ENCODE data around the gene RIMS1.

The RIMS1 gene

GRCh38 chr6:72260489-72260888 lies 374.1 kb downstream of the RIMS1 start:
- no CpG with 5 or more reads among the region's 3 CpGs for WGBS, 2 donors (ENCODE audit: extremely low coverage in 2 of 2, insufficient read length in 2 of 2, insufficient replicate concordance in 1 of 2)
- H2AFZ ChIP-seq (ENCODE audit: low read length), result no peak overlapping the region
- no peak overlapping the region for H2BK120ac ChIP-seq (ENCODE audit: low read depth, low read length)
- H3K23ac ChIP-seq (ENCODE audit: low read depth, low read length, poor library complexity), result no peak overlapping the region
- no peak overlapping the region for H3K4ac ChIP-seq (ENCODE audit: low read length)
- H3K27me3 ChIP-seq (ENCODE audit: control insufficient read depth in 3 of 3, insufficient read depth in 3 of 3, low read depth in 1 of 3, low read length in 3 of 3), result no peaks in the 10 kb centered on the region
- no peak overlapping the region for H3K4me2 ChIP-seq (ENCODE audit: insufficient read depth, low read length, poor library complexity, severe bottlenecking)
- no peak overlapping the region for H3K18ac ChIP-seq (ENCODE audit: low read length)
- H4K8ac ChIP-seq (ENCODE audit: low read depth, low read length), result no peak overlapping the region
- H2AK5ac ChIP-seq (ENCODE audit: low read depth, low read length), result no peak overlapping the region
- no peaks in the 10 kb centered on the region for H3K4me1 ChIP-seq (ENCODE audit: control insufficient read depth in 2 of 2, insufficient read depth in 1 of 2, low read depth in 1 of 2, low read length in 2 of 2)
- H3K36me3 ChIP-seq (replicated peaks in 1 of 2; ENCODE audit: control insufficient read depth in 2 of 2, insufficient read depth in 2 of 2, low read length in 2 of 2), result no peaks in the 10 kb centered on the region
- no peaks in the 10 kb centered on the region for H3K9me3 ChIP-seq (replicated peaks in 1 of 2; ENCODE audit: control insufficient read depth in 2 of 2, insufficient read depth in 1 of 2, low read depth in 1 of 2, low read length in 2 of 2)
- H2BK5ac ChIP-seq (ENCODE audit: low read length), result no peak overlapping the region
- no peak for DNase-seq (ENCODE audit: low spot score)
- H3K79me1 ChIP-seq (ENCODE audit: low read depth, low read length), result no peaks in the 10 kb centered on the region
- H3K14ac ChIP-seq (ENCODE audit: low read length), result no peak overlapping the region
- H3K9ac ChIP-seq (ENCODE audit: low read depth, low read length, poor library complexity), result no peak overlapping the region
- no peak overlapping the region for H3K27ac ChIP-seq (replicated peaks; ENCODE audit: low read length)
- H4K91ac ChIP-seq (ENCODE audit: low read depth, low read length, poor library complexity), result no peak overlapping the region
- no peak overlapping the region for H3K4me3 ChIP-seq (ENCODE audit: low read length in 2 of 2)
- no peak overlapping the region for H2BK12ac ChIP-seq (ENCODE audit: low read length)
- H2BK15ac ChIP-seq (ENCODE audit: low read length), result no peak overlapping the region

DNA sequence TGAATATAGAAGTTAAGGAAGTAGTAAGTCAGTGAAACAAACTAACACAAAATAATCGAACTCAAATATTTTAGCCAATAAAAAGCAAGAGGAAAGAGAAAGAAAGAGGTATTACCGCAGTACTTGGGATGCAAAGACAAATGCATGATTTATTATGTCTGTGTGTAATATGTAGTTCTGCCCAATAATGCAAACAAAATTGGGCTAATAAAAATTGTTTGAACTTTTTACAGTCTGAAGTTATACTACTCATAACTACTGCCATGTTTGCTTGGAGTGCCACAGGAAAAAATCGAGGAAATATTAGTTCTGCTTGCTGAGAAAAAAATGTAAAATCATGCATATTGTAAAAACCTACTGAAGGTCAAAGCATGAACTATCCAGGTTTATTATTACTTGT lies 375.2 kb downstream of the RIMS1 start:
- Histone ChIP-seq H3K27ac (replicated peaks; ENCODE audit: low read length) (no peak overlapping the region), H3K18ac (ENCODE audit: low read length) (no peak overlapping the region), H3K23ac (ENCODE audit: low read depth, low read length, poor library complexity) (no peak overlapping the region), H2BK120ac (ENCODE audit: low read depth, low read length) (no peak overlapping the region), H2BK5ac (ENCODE audit: low read length) (no peak overlapping the region), H2AFZ (ENCODE audit: low read length) (no peak overlapping the region), H3K4me3 (ENCODE audit: low read length in 2 of 2) (no peak overlapping the region), H3K14ac (ENCODE audit: low read length) (no peak overlapping the region), H2BK15ac (ENCODE audit: low read length) (no peak overlapping the region), H3K79me1 (ENCODE audit: low read depth, low read length) (no peaks in the 10 kb centered on the region), H2BK12ac (ENCODE audit: low read length) (no peak overlapping the region), H3K9me3 (replicated peaks in 1 of 2; ENCODE audit: control insufficient read depth in 2 of 2, insufficient read depth in 1 of 2, low read depth in 1 of 2, low read length in 2 of 2) (no peaks in the 10 kb centered on the region), H2AK5ac (ENCODE audit: low read depth, low read length) (no peak overlapping the region), H3K4ac (ENCODE audit: low read length) (no peak overlapping the region), H3K36me3 (replicated peaks in 1 of 2; ENCODE audit: control insufficient read depth in 2 of 2, insufficient read depth in 2 of 2, low read length in 2 of 2) (no peaks in the 10 kb centered on the region), H3K4me2 (ENCODE audit: insufficient read depth, low read length, poor library complexity, severe bottlenecking) (no peak overlapping the region), H3K27me3 (ENCODE audit: control insufficient read depth in 3 of 3, insufficient read depth in 3 of 3, low read depth in 1 of 3, low read length in 3 of 3) (no peaks in the 10 kb centered on the region), H3K9ac (ENCODE audit: low read depth, low read length, poor library complexity) (no peak overlapping the region), H3K4me1 (ENCODE audit: control insufficient read depth in 2 of 2, insufficient read depth in 1 of 2, low read depth in 1 of 2, low read length in 2 of 2) (no peaks in the 10 kb centered on the region), H4K91ac (ENCODE audit: low read depth, low read length, poor library complexity) (no peak overlapping the region), H4K8ac (ENCODE audit: low read depth, low read length) (no peak overlapping the region)
- DNase-seq (ENCODE audit: low spot score), result no peak
- no CpG with 5 or more reads among the region's 3 CpGs for WGBS, 2 donors (ENCODE audit: extremely low coverage in 2 of 2, insufficient read length in 2 of 2, insufficient replicate concordance in 1 of 2)

- no peak overlapping the region for H2AK5ac ChIP-seq (ENCODE audit: low read depth, low read length)
- no peak overlapping the region for H3K27ac ChIP-seq (replicated peaks; ENCODE audit: low read length)
- no peak overlapping the region for H3K9ac ChIP-seq (ENCODE audit: low read depth, low read length, poor library complexity)
- H3K4ac ChIP-seq (ENCODE audit: low read length), result no peak overlapping the region
- H3K23ac ChIP-seq (ENCODE audit: low read depth, low read length, poor library complexity), result no peak overlapping the region
- no peak overlapping the region for H4K8ac ChIP-seq (ENCODE audit: low read depth, low read length)
- H3K9me3 ChIP-seq (replicated peaks in 1 of 2; ENCODE audit: control insufficient read depth in 2 of 2, insufficient read depth in 1 of 2, low read depth in 1 of 2, low read length in 2 of 2), result no peaks in the 10 kb centered on the region
- no peak overlapping the region for H4K91ac ChIP-seq (ENCODE audit: low read depth, low read length, poor library complexity)
- H2AFZ ChIP-seq (ENCODE audit: low read length), result no peak overlapping the region
- no peak overlapping the region for H2BK12ac ChIP-seq (ENCODE audit: low read length)
- H3K27me3 ChIP-seq (ENCODE audit: control insufficient read depth in 3 of 3, insufficient read depth in 3 of 3, low read depth in 1 of 3, low read length in 3 of 3), result no peaks in the 10 kb centered on the region
- DNase-seq (ENCODE audit: low spot score), result no peak
- no peaks in the 10 kb centered on the region for H3K4me1 ChIP-seq (ENCODE audit: control insufficient read depth in 2 of 2, insufficient read depth in 1 of 2, low read depth in 1 of 2, low read length in 2 of 2)
- H2BK5ac ChIP-seq (ENCODE audit: low read length), result no peak overlapping the region
- H3K79me1 ChIP-seq (ENCODE audit: low read depth, low read length), result no peaks in the 10 kb centered on the region
- no peak overlapping the region for H3K18ac ChIP-seq (ENCODE audit: low read length)
- H3K4me2 ChIP-seq (ENCODE audit: insufficient read depth, low read length, poor library complexity, severe bottlenecking), result no peak overlapping the region
- H3K36me3 ChIP-seq (replicated peaks in 1 of 2; ENCODE audit: control insufficient read depth in 2 of 2, insufficient read depth in 2 of 2, low read length in 2 of 2), result no peaks in the 10 kb centered on the region
- no CpG with 5 or more reads among the region's 4 CpGs for WGBS, 2 donors (ENCODE audit: extremely low coverage in 2 of 2, insufficient read length in 2 of 2, insufficient replicate concordance in 1 of 2)
- H2BK15ac ChIP-seq (ENCODE audit: low read length), result no peak overlapping the region
- no peak overlapping the region for H3K14ac ChIP-seq (ENCODE audit: low read length)
- H2BK120ac ChIP-seq (ENCODE audit: low read depth, low read length), result no peak overlapping the region
- no peak overlapping the region for H3K4me3 ChIP-seq (ENCODE audit: low read length in 2 of 2)
Observed at GRCh38 chr6:72262254-72262653, 375.9 kb downstream of the RIMS1 start.

DNA sequence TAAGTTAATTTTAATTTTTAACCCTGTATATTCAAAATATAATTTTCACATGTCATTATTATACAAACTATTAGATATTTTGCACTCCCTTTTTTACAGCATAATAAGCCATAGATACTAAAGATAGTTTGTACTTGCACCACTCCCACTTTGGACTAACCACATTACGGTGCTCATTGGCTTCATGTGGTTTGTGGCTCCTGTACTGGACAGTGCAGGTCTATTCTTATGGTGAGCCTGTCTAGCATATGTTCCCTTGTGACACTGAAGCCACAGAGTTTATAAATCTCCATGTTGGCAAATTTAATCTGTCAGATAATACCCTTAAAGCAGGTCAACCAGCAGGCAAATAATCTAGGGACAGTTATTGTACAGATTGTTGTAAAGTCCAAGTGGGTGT lies 381.1 kb downstream of the RIMS1 start:
- H2BK15ac ChIP-seq (ENCODE audit: low read length), result no peak overlapping the region
- no peak overlapping the region for H3K27ac ChIP-seq (replicated peaks; ENCODE audit: low read length)
- H4K8ac ChIP-seq (ENCODE audit: low read depth, low read length), result no peak overlapping the region
- no peaks in the 10 kb centered on the region for H3K4me1 ChIP-seq (ENCODE audit: control insufficient read depth in 2 of 2, insufficient read depth in 1 of 2, low read depth in 1 of 2, low read length in 2 of 2)
- H2BK12ac ChIP-seq (ENCODE audit: low read length), result no peak overlapping the region
- H3K36me3 ChIP-seq (replicated peaks in 1 of 2; ENCODE audit: control insufficient read depth in 2 of 2, insufficient read depth in 2 of 2, low read length in 2 of 2), result no peaks in the 10 kb centered on the region
- no peak overlapping the region for H3K14ac ChIP-seq (ENCODE audit: low read length)
- H3K4ac ChIP-seq (ENCODE audit: low read length), result no peak overlapping the region
- H2BK120ac ChIP-seq (ENCODE audit: low read depth, low read length), result no peak overlapping the region
- no peak overlapping the region for H2AFZ ChIP-seq (ENCODE audit: low read length)
- H3K4me3 ChIP-seq (ENCODE audit: low read length in 2 of 2), result no peak overlapping the region
- H2BK5ac ChIP-seq (ENCODE audit: low read length), result no peak overlapping the region
- no CpG with 5 or more reads among the region's 1 CpG for whole genome bisulfite sequencing, 2 donors (ENCODE audit: extremely low coverage in 2 of 2, insufficient read length in 2 of 2, insufficient replicate concordance in 1 of 2)
- H3K9ac ChIP-seq (ENCODE audit: low read depth, low read length, poor library complexity), result no peak overlapping the region
- no peaks in the 10 kb centered on the region for H3K9me3 ChIP-seq (replicated peaks in 1 of 2; ENCODE audit: control insufficient read depth in 2 of 2, insufficient read depth in 1 of 2, low read depth in 1 of 2, low read length in 2 of 2)
- no peaks in the 10 kb centered on the region for H3K27me3 ChIP-seq (ENCODE audit: control insufficient read depth in 3 of 3, insufficient read depth in 3 of 3, low read depth in 1 of 3, low read length in 3 of 3)
- no peak overlapping the region for H3K23ac ChIP-seq (ENCODE audit: low read depth, low read length, poor library complexity)
- no peak overlapping the region for H3K4me2 ChIP-seq (ENCODE audit: insufficient read depth, low read length, poor library complexity, severe bottlenecking)
- H3K18ac ChIP-seq (ENCODE audit: low read length), result no peak overlapping the region
- H2AK5ac ChIP-seq (ENCODE audit: low read depth, low read length), result no peak overlapping the region
- H3K79me1 ChIP-seq (ENCODE audit: low read depth, low read length), result no peaks in the 10 kb centered on the region
- no peak for DNase-seq (ENCODE audit: low spot score)
- no peak overlapping the region for H4K91ac ChIP-seq (ENCODE audit: low read depth, low read length, poor library complexity)

Data from neuronal stem cell (in vitro differentiated cells).